GM12878 (cell line): ENCODE results near the gene JTB.

ENCODE experiments used
- BCL3 ChIP-seq: IDR thresholded peaks from 2 replicates; pipeline ENCODE4 v1.6.1; 2011; ENCODE audit warnings: borderline replicate concordance, low read depth, mild to moderate bottlenecking, moderate library complexity, low read length; ENCODE audit not compliant: insufficient read depth, poor library complexity, severe bottlenecking
- CEBPB ChIP-seq, 2 experiments: fragments of 150-350 bp in 1 of 2; IDR thresholded peaks; 2 replicates each; pipeline ENCODE4 v1.6.1; 2012 to 2014; ENCODE audit warnings: low read depth in 2 of 2, low read length in 2 of 2, borderline replicate concordance in 1 of 2, inconsistent platforms in 1 of 2
- FOS ChIP-seq: IDR thresholded peaks from 3 replicates; pipeline ENCODE4 v1.6.1; 2011; ENCODE audit warnings: borderline replicate concordance; ENCODE audit not compliant: insufficient read length; ENCODE audit errors: extremely low read depth
- GABPA ChIP-seq: IDR thresholded peaks from 2 replicates; pipeline ENCODE4 v1.6.1; 2014; ENCODE audit warnings: antibody characterized with exemption, low read depth, mild to moderate bottlenecking, inconsistent platforms
- POLR2A ChIP-seq: IDR thresholded peaks from 2 replicates; pipeline ENCODE4 v1.6.1; 2011; ENCODE audit warnings: low read depth, mild to moderate bottlenecking, low read length
- RAD51 ChIP-seq: fragments of 450-650 bp; IDR thresholded peaks from 2 replicates; pipeline ENCODE4 v1.6.1; 2016; ENCODE audit warnings: moderate library complexity, mild to moderate bottlenecking, inconsistent platforms
- TCF12 ChIP-seq: IDR thresholded peaks from 2 replicates; pipeline ENCODE4 v1.6.1; 2011; ENCODE audit warnings: low read depth, mild to moderate bottlenecking, low read length

GRCh38 chr1:153954826-153955225 is 22.6 kb downstream of the JTB start:
- TF ChIP-seq BCL3 (no peak), GABPA (no peak), FOS (no peak), TCF12 (no peak), POLR2A (no peak), RAD51 (no peak), CEBPB (IDR thresholded peaks at IDR 0.05; ENCODE audit: borderline replicate concordance in 1 of 2, low read depth in 2 of 2, low read length in 2 of 2) (no peak)
